RWPE2 (cell line): ENCODE results near the gene PRH2.

ENCODE experiments used
- ATAC-seq: fragments of 200-7000 bp; cut with Tn5 transposase; 3 replicates; pipeline ENCODE4 v1.9.1; 2021; ENCODE audit warnings: low read depth
- DNase-seq: peaks from one replicate; pipeline ENCODE4 v3.0.0-alpha.2; 2020; ENCODE audit warnings: low spot score
- H3K27ac ChIP-seq: fragments of 450-650 bp; 2 replicates; pipeline ENCODE4 v1.5.1; 2017; ENCODE audit warnings: mild to moderate bottlenecking; ENCODE audit not compliant: poor library complexity, severe bottlenecking
- H3K27me3 ChIP-seq: fragments of 250-450 bp; sonication (Bioruptor Pico); 2 replicates; pipeline ENCODE4 v1.5.1; 2021; ENCODE audit warnings: mild to moderate bottlenecking, moderate library complexity; ENCODE audit not compliant: insufficient read depth, poor library complexity, severe bottlenecking
- H3K36me3 ChIP-seq: fragments of 250-450 bp; sonication (Bioruptor Pico); 2 replicates; pipeline ENCODE4 v1.5.1; 2020; ENCODE audit warnings: low read depth, mild to moderate bottlenecking, moderate library complexity
- H3K4me1 ChIP-seq: fragments of 250-450 bp; sonication (Bioruptor Pico); 2 replicates; pipeline ENCODE4 v1.5.1; 2021; ENCODE audit warnings: mild to moderate bottlenecking, moderate library complexity; ENCODE audit not compliant: insufficient read depth, poor library complexity, severe bottlenecking
- H3K4me3 ChIP-seq: fragments of 250-450 bp; sonication (Bioruptor Pico); 2 replicates; pipeline ENCODE4 v1.5.1; 2021; ENCODE audit warnings: mild to moderate bottlenecking, moderate library complexity; ENCODE audit not compliant: severe bottlenecking
- H3K9me3 ChIP-seq: fragments of 250-450 bp; sonication (Bioruptor Pico); 2 replicates; pipeline ENCODE4 v1.5.1; 2021; ENCODE audit warnings: mild to moderate bottlenecking, moderate library complexity; ENCODE audit not compliant: severe bottlenecking
- CTCF ChIP-seq: fragments of 450-650 bp; IDR thresholded peaks from one replicate; pipeline ENCODE4 v1.5.1; 2017; ENCODE audit warnings: mild to moderate bottlenecking, moderate library complexity; ENCODE audit not compliant: poor library complexity, severe bottlenecking

The PRH2 gene

GRCh38 chr12:10928746-10929286 lies at the start of gene PRH2:
Gene PRH2 (plus strand): TSS chr12:10929236. CDS start chr12:10929274, 38 bp downstream.
- no peak for DNase-seq
- Histone ChIP-seq H3K27me3 (no peaks in the 10 kb centered on the region), H3K4me3 (no peak within 1 kb of the TSS), H3K27ac (no peak within 1 kb of the TSS), H3K9me3 (no peaks in the 10 kb centered on the region), H3K36me3 (no peaks in the 10 kb centered on the region), H3K4me1 (no peaks in the 10 kb centered on the region)
- no peak for TF ChIP-seq CTCF
- ATAC-seq = no peak

- ATAC-seq (no peak), DNase-seq (no peak)
- Histone ChIP-seq H3K4me3 (no peak within 1 kb of the TSS), H3K36me3 (no peaks in the 10 kb centered on the region), H3K27ac (no peak within 1 kb of the TSS), H3K27me3 (no peaks in the 10 kb centered on the region), H3K9me3 (no peaks in the 10 kb centered on the region), H3K4me1 (no peaks in the 10 kb centered on the region)
- TF ChIP-seq CTCF = no peak
Observed at GRCh38 chr12:10884086-10884725, 44.8 kb upstream of the PRH2 start, which contains the start of gene PRH1. Gene PRH1 (minus strand): TSS chr12:10884255. CDS start chr12:10884217, 38 bp downstream.

DNA sequence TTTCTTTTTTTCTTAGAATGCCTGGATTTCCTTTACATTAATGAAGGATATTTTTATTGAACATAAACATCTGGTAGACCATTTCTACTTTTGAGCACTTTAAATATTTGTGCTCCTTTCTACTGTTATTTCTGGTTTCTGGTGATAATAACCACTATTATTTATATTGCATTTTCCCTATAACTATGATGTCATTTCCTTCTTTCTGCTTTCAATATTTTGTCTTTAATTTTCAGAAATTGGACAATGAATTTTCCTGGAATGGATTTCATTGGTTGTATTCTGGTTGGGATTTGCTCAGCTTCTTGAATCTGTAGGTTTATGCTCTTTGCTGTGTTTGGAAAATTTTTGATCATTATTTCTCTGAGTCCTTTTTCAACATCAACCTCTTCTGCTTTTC lies 39.8 kb upstream of the PRH2 start:
- ATAC-seq (no peak), DNase-seq (no peak)
- H3K27me3 ChIP-seq = no peaks in the 10 kb centered on the region
- no peak overlapping the region for H3K27ac ChIP-seq
- TF ChIP-seq CTCF = no peak
- no peaks in the 10 kb centered on the region for H3K36me3 ChIP-seq
- H3K4me1 ChIP-seq = no peaks in the 10 kb centered on the region
- no peaks in the 10 kb centered on the region for H3K9me3 ChIP-seq
- no peak overlapping the region for H3K4me3 ChIP-seq

- H3K4me3 ChIP-seq = no peak overlapping the region
- H3K4me1 ChIP-seq = no peaks in the 10 kb centered on the region
- H3K27ac ChIP-seq = no peak overlapping the region
- no peaks in the 10 kb centered on the region for H3K36me3 ChIP-seq
- no peaks in the 10 kb centered on the region for H3K9me3 ChIP-seq
- ATAC-seq (no peak), DNase-seq (no peak)
- no peak for TF ChIP-seq CTCF
- H3K27me3 ChIP-seq = no peaks in the 10 kb centered on the region
Observed at GRCh38 chr12:10891937-10892336, 37.1 kb upstream of the PRH2 start.

- no peak overlapping the region for H3K27ac ChIP-seq
- no peaks in the 10 kb centered on the region for H3K9me3 ChIP-seq
- DNase-seq = no peak
- no peaks in the 10 kb centered on the region for H3K27me3 ChIP-seq
- no peak overlapping the region for H3K4me3 ChIP-seq
- ATAC-seq = no peak
- TF ChIP-seq CTCF = no peak
- H3K4me1 ChIP-seq = no peaks in the 10 kb centered on the region
- no peaks in the 10 kb centered on the region for H3K36me3 ChIP-seq
Observed at GRCh38 chr12:10896854-10897253, 32.2 kb upstream of the PRH2 start.
